ENCODE measurements around the gene PRM1.
A peak's percentile ranks its signal among the peaks of the same experiment; 100 is the strongest.

Gene PRM1

DNA sequence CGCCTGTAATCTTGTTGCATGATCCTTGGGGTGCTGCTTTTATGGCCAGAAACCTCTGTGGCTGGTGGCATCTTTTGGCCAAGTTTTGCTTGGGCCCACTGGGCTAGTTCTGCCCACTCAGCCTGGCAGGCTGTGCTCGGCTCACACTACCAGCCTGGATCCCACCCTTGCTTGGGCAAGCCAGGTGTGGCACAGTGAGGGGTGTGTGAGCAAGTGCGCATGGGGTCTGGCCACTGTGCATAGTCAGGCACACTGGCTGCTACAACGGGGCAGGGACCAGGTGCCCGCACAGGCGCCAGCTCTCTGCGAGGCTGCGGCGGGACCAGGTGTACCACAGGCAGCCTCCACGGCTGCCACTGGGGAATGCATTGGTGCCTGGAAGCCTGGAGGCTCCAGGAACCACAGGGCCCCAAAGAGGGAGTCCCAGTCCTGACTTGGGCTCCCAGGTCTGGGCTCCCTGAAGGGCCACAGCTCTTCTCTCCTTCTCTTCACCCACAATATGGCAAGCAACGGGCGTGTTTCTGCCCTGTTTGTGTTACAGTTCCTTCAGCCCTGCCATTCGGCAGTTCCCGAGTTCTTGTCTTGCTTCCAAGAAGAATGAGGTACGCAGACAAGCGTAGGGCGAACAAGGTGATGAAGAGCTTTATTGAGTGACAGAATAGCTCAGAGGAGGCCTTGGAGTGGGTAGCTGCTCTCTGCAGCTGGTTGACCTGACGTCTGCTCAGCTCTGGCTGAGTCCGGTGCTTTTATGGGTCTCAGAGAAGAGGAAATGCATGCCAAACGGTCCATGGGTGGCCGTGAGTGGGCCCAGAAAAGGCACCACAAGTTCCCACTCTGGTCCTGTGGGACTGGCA lies 26.7 kb upstream of the PRM1 start:
- ChIA-PET CTCF (interaction anchor here (0.6 to 1.8 kb wide), 3 partner anchors 10 to 48 kb away, joined by 3 to 8 read pairs (median 3); no protein-coding TSS in a partner anchor), POLR2A (no interaction called here)
- DNase-seq: no peak
- WGBS (ENCODE audit: insufficient coverage): 96% methylated on average over 19 of the region's 21 CpGs
- Histone ChIP-seq H3K27ac (ENCODE audit: insufficient read depth in 1 of 2, low read depth in 1 of 2, low read length in 2 of 2, poor library complexity in 1 of 2, severe bottlenecking in 2 of 2) (no peak overlapping the region), H3K36me3 (ENCODE audit: control insufficient read depth in 4 of 4, insufficient read depth in 4 of 4, low read length in 3 of 4) (no peaks in the 10 kb centered on the region), H3K9me3 (ENCODE audit: control extremely low read depth in 1 of 5, control insufficient read depth in 4 of 5, insufficient read depth in 2 of 5, low read depth in 1 of 5, low read length in 4 of 5) (peaks cover 0 to 5% (median 0%) of the 10 kb centered on the region in 5 experiments), H3K4me3 (ENCODE audit: control insufficient read depth in 1 of 7, extremely low read depth in 1 of 7, insufficient read depth in 4 of 7, low read depth in 2 of 7, low read length in 6 of 7) (no peak overlapping the region), H3K4me1 (ENCODE audit: control extremely low read depth in 1 of 4, control insufficient read depth in 4 of 4, insufficient read depth in 4 of 4, low read length in 3 of 4) (peaks cover 7 to 51% (median 39%) of the 10 kb centered on the region in 4 experiments), H3K27me3 (replicated peaks in 2 of 5; ENCODE audit: control insufficient read depth in 4 of 5, insufficient read depth in 5 of 5, low read length in 4 of 5) (no peaks in the 10 kb centered on the region)

- WGBS (ENCODE audit: insufficient coverage): 100% methylated on average over 6 of the region's 7 CpGs
- peaks cover 7 to 43% (median 31%) of the 10 kb centered on the region in 4 experiments for H3K4me1 ChIP-seq (ENCODE audit: control extremely low read depth in 1 of 4, control insufficient read depth in 4 of 4, insufficient read depth in 4 of 4, low read length in 3 of 4)
- no peak for DNase-seq
- no peaks in the 10 kb centered on the region for H3K27me3 ChIP-seq (replicated peaks in 2 of 5; ENCODE audit: control insufficient read depth in 4 of 5, insufficient read depth in 5 of 5, low read length in 4 of 5)
- H3K36me3 ChIP-seq (ENCODE audit: control insufficient read depth in 4 of 4, insufficient read depth in 4 of 4, low read length in 3 of 4): no peaks in the 10 kb centered on the region
- POLR2A ChIA-PET: no interaction called here
- CTCF ChIA-PET: interaction anchor here (1.8 kb wide), 1 partner anchor 9 kb away, joined by 8 read pairs; no protein-coding TSS in a partner anchor
- H3K9me3 ChIP-seq (ENCODE audit: control extremely low read depth in 1 of 5, control insufficient read depth in 4 of 5, insufficient read depth in 2 of 5, low read depth in 1 of 5, low read length in 4 of 5): peaks cover 0 to 5% (median 0%) of the 10 kb centered on the region in 5 experiments
- no peak overlapping the region for H3K4me3 ChIP-seq (ENCODE audit: control insufficient read depth in 1 of 7, extremely low read depth in 1 of 7, insufficient read depth in 4 of 7, low read depth in 2 of 7, low read length in 6 of 7)
- H3K27ac ChIP-seq (ENCODE audit: insufficient read depth in 1 of 2, low read depth in 1 of 2, low read length in 2 of 2, poor library complexity in 1 of 2, severe bottlenecking in 2 of 2): no peak overlapping the region
These were observed 26.0 kb upstream of the PRM1 start for GRCh38 chr16:11306997-11307638.

GRCh38 chr16:11306381-11306780 lies 25.3 kb upstream of the PRM1 start:
- Histone ChIP-seq H3K27me3 (replicated peaks in 2 of 5; ENCODE audit: control insufficient read depth in 4 of 5, insufficient read depth in 5 of 5, low read length in 4 of 5) (no peaks in the 10 kb centered on the region), H3K27ac (ENCODE audit: insufficient read depth in 1 of 2, low read depth in 1 of 2, low read length in 2 of 2, poor library complexity in 1 of 2, severe bottlenecking in 2 of 2) (no peak overlapping the region), H3K36me3 (ENCODE audit: control insufficient read depth in 4 of 4, insufficient read depth in 4 of 4, low read length in 3 of 4) (no peaks in the 10 kb centered on the region), H3K4me1 (ENCODE audit: control extremely low read depth in 1 of 4, control insufficient read depth in 4 of 4, insufficient read depth in 4 of 4, low read length in 3 of 4) (peaks cover 4 to 38% (median 26%) of the 10 kb centered on the region in 4 experiments), H3K9me3 (ENCODE audit: control extremely low read depth in 1 of 5, control insufficient read depth in 4 of 5, insufficient read depth in 2 of 5, low read depth in 1 of 5, low read length in 4 of 5) (peaks cover 0 to 5% (median 0%) of the 10 kb centered on the region in 5 experiments), H3K4me3 (ENCODE audit: control insufficient read depth in 1 of 7, extremely low read depth in 1 of 7, insufficient read depth in 4 of 7, low read depth in 2 of 7, low read length in 6 of 7) (no peak overlapping the region)
- DNase-seq: no peak
- 100% methylated on average over 6 of the region's 8 CpGs for WGBS (ENCODE audit: insufficient coverage)
- ChIA-PET CTCF (interaction anchor here (1.2 kb wide), 1 partner anchor 50 kb away, joined by 3 read pairs; no protein-coding TSS in a partner anchor), POLR2A (interaction anchor here (0.7 kb wide), 1 partner anchor 135 kb away, joined by 3 read pairs; no protein-coding TSS in a partner anchor)

DNA sequence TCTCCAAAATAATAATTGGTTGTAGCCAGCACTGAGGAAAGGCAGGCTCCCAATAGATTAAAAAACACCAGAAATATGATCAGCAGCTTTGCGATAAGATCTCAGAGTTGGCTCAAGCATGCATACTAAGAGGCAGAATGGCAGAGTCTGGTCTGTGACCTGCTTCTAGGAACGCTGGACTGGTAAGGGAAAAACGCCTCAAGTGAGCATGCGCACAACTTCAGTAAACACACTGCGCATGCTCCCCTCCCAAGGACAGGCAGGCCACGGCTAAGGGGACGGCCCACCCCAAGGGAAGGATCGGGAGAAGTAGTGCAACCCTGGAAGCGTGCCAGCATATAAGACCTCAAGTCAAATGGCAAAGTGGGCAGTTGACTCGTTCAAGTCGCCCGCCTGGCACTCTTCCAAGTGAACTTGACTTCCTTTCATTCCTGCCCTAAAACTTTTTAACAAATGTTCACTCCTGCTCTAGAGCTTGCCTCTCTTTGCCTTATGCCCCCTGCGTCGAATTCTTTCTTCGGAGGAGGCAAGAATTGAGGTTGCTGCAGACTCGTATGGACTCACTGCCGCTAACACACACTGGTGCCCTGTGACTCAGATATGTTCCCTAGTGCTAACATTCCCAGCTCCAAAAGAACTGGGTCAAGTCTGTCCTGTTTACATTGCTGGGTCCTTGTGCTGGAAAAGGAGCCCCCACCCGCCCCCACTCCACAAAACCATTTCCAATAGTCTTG lies 22.4 kb upstream of the PRM1 start:
- WGBS (ENCODE audit: insufficient coverage): 87% methylated on average over 17 of the region's 18 CpGs
- H3K4me3 ChIP-seq (ENCODE audit: control insufficient read depth in 1 of 7, extremely low read depth in 1 of 7, insufficient read depth in 4 of 7, low read depth in 2 of 7, low read length in 6 of 7): no peak overlapping the region
- H3K27ac ChIP-seq (ENCODE audit: insufficient read depth in 1 of 2, low read depth in 1 of 2, low read length in 2 of 2, poor library complexity in 1 of 2, severe bottlenecking in 2 of 2): no peak overlapping the region
- peaks cover 0 to 24% (median 14%) of the 10 kb centered on the region in 4 experiments for H3K4me1 ChIP-seq (ENCODE audit: control extremely low read depth in 1 of 4, control insufficient read depth in 4 of 4, insufficient read depth in 4 of 4, low read length in 3 of 4)
- DNase-seq: peak in 1 of 3 donors; percentile 26
- no peaks in the 10 kb centered on the region for H3K36me3 ChIP-seq (ENCODE audit: control insufficient read depth in 4 of 4, insufficient read depth in 4 of 4, low read length in 3 of 4)
- H3K27me3 ChIP-seq (replicated peaks in 2 of 5; ENCODE audit: control insufficient read depth in 4 of 5, insufficient read depth in 5 of 5, low read length in 4 of 5): no peaks in the 10 kb centered on the region
- CTCF ChIA-PET: no interaction called here
- POLR2A ChIA-PET: no interaction called here
- H3K9me3 ChIP-seq (ENCODE audit: control extremely low read depth in 1 of 5, control insufficient read depth in 4 of 5, insufficient read depth in 2 of 5, low read depth in 1 of 5, low read length in 4 of 5): peaks cover 0 to 5% (median 0%) of the 10 kb centered on the region in 5 experiments

- POLR2A ChIA-PET: no interaction called here
These were observed 21.8 kb upstream of the PRM1 start for GRCh38 chr16:11302977-11303376.

DNA sequence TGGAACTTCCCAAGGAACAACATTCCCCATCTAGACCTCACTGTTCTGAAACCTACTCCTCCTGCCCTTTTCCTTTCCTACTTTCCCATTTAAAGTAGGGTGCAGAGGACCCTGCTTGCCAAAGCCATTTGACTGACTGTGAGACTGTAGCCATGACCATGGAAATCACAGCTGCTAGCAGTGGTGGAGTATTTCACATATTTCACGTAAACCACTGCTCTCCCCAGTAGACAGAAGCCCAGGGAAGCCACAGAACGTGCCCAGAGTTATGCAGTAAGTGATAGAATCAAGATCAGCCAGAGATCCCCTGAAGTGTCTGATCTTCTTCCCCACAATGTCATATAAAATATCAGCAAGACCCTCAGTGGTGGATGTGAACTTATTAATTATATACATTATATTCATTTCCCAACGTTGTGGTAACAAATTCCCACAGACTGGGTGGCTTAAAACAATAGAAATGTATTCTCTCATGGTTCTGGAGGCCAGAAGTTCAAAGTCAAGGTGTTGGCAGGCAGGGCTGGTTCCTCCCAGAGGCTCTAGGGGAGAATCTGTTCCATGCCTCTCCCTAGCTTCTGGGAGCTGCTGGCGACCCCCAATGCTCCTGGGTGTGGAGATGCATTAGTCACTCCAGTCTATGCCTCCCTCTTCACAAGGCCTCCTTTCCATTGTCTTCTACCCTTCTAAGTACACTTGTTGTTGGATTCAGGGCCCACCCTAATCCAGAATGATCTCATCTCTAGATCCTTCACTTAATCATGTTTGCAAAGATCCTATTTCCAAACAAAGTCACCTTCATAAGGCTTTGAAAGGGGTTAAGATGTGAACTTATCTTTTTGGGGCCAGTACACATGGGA lies 20.7 kb upstream of the PRM1 start:
- H3K4me1 ChIP-seq (ENCODE audit: control extremely low read depth in 1 of 4, control insufficient read depth in 4 of 4, insufficient read depth in 4 of 4, low read length in 3 of 4): peaks cover 5 to 32% (median 25%) of the 10 kb centered on the region in 4 experiments
- 100% methylated on average over 2 of the region's 4 CpGs for WGBS (ENCODE audit: insufficient coverage)
- H3K9me3 ChIP-seq (ENCODE audit: control extremely low read depth in 1 of 5, control insufficient read depth in 4 of 5, insufficient read depth in 2 of 5, low read depth in 1 of 5, low read length in 4 of 5): peaks cover 0 to 5% (median 0%) of the 10 kb centered on the region in 5 experiments
- H3K27me3 ChIP-seq (replicated peaks in 2 of 5; ENCODE audit: control insufficient read depth in 4 of 5, insufficient read depth in 5 of 5, low read length in 4 of 5): no peaks in the 10 kb centered on the region
- H3K36me3 ChIP-seq (ENCODE audit: control insufficient read depth in 4 of 4, insufficient read depth in 4 of 4, low read length in 3 of 4): no peaks in the 10 kb centered on the region
- H3K27ac ChIP-seq (ENCODE audit: insufficient read depth in 1 of 2, low read depth in 1 of 2, low read length in 2 of 2, poor library complexity in 1 of 2, severe bottlenecking in 2 of 2): no peak overlapping the region
- no peak for DNase-seq
- POLR2A ChIA-PET: no interaction called here
- H3K4me3 ChIP-seq (ENCODE audit: control insufficient read depth in 1 of 7, extremely low read depth in 1 of 7, insufficient read depth in 4 of 7, low read depth in 2 of 7, low read length in 6 of 7): no peak overlapping the region
- CTCF ChIA-PET: interaction anchor here (0.6 to 1.1 kb wide), 3 partner anchors 9 to 348 kb away, joined by 3 to 4 read pairs (median 3); no protein-coding TSS in a partner anchor

More at GRCh38 chr16:11302977-11303376, 21.8 kb upstream of the PRM1 start:
- CTCF ChIA-PET: interaction anchor here (0.6 kb wide), 1 partner anchor 349 kb away, joined by 3 read pairs; no protein-coding TSS in a partner anchor
- Histone ChIP-seq H3K27me3 (replicated peaks in 2 of 5; ENCODE audit: control insufficient read depth in 4 of 5, insufficient read depth in 5 of 5, low read length in 4 of 5) (no peaks in the 10 kb centered on the region), H3K9me3 (ENCODE audit: control extremely low read depth in 1 of 5, control insufficient read depth in 4 of 5, insufficient read depth in 2 of 5, low read depth in 1 of 5, low read length in 4 of 5) (peaks cover 0 to 5% (median 0%) of the 10 kb centered on the region in 5 experiments), H3K36me3 (ENCODE audit: control insufficient read depth in 4 of 4, insufficient read depth in 4 of 4, low read length in 3 of 4) (no peaks in the 10 kb centered on the region), H3K4me3 (ENCODE audit: control insufficient read depth in 1 of 7, extremely low read depth in 1 of 7, insufficient read depth in 4 of 7, low read depth in 2 of 7, low read length in 6 of 7) (no peak overlapping the region), H3K27ac (ENCODE audit: insufficient read depth in 1 of 2, low read depth in 1 of 2, low read length in 2 of 2, poor library complexity in 1 of 2, severe bottlenecking in 2 of 2) (no peak overlapping the region), H3K4me1 (ENCODE audit: control extremely low read depth in 1 of 4, control insufficient read depth in 4 of 4, insufficient read depth in 4 of 4, low read length in 3 of 4) (peaks cover 0 to 24% (median 14%) of the 10 kb centered on the region in 4 experiments)
- no peak for DNase-seq
- WGBS (ENCODE audit: insufficient coverage): 80% methylated on average over 1 of the region's 4 CpGs

All from common myeloid progenitor, CD34-positive (primary cell).